ENCODE data around the gene FAM174C. TPM values are rescaled to one million over a fixed set of nuclear protein-coding genes. Genes with fewer than 3 reads are reported as not detected.

Gene FAM174C
- total RNA-seq, 1 donor from 2014 or later, result 57.6 TPM

DNA sequence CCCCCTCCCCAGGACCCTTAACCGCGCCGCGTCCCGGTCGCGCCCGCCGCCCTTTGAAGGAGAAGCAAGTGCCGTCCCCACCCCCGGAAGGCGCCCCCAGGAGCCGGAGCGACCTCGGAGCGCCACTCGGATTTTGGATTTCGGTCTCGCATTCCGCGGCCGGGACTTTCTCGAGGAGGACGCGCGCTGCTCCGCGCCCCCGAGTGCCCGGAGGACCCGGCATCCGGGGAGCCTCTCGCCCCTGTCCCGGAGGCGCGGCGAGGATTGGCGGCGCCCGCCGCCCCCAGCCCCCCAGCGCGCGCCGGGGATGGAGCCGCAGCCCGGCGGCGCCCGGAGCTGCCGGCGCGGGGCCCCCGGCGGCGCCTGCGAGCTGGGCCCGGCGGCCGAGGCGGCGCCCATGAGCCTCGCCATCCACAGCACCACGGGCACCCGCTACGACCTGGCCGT is 25.3 kb upstream of the FAM174C start:
- no peak for DNase-seq (ENCODE audit: low spot score)

DNA sequence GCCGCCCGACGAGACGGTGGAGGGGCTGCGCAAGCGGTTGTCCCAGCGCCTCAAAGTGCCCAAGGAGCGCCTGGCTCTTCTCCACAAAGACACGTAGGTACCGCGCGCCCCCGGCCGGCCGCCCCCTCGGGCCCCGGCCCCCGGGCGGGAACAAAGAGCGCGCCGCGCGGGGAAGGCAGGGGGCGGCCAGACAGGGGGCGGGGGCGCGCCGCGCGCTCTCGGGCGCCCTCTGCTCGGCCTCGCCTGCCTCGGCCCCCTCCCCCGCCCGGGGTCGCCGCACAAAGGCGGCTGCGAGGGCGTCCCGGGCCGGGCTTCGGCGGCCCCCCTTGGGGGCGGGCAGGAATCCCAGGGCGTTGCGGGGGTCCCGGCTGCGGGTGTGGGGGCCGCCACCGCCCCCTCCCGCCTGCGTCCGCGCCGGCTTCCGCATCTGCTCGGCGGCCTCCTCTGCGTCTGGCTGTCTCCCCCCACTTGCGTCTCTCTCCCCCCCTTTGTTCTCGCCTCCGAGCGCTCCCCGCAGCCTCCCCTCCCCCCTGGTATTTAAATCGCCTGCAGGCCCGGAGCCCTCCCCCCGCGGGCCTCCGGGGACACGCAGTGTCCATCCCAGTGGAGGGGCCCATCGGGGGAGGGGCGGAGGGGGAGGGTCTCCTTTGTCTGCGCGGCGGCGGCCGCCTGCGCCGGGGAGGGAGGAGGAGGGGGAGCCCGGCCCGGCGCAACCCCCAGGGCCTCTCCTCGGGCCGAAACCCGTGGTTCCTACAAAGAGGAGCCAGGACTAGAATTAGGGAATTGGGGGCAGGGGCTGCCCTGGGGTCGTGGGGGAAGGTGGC is 24.7 kb upstream of the FAM174C start:
- DNase-seq (ENCODE audit: low spot score), result no peak

DNA sequence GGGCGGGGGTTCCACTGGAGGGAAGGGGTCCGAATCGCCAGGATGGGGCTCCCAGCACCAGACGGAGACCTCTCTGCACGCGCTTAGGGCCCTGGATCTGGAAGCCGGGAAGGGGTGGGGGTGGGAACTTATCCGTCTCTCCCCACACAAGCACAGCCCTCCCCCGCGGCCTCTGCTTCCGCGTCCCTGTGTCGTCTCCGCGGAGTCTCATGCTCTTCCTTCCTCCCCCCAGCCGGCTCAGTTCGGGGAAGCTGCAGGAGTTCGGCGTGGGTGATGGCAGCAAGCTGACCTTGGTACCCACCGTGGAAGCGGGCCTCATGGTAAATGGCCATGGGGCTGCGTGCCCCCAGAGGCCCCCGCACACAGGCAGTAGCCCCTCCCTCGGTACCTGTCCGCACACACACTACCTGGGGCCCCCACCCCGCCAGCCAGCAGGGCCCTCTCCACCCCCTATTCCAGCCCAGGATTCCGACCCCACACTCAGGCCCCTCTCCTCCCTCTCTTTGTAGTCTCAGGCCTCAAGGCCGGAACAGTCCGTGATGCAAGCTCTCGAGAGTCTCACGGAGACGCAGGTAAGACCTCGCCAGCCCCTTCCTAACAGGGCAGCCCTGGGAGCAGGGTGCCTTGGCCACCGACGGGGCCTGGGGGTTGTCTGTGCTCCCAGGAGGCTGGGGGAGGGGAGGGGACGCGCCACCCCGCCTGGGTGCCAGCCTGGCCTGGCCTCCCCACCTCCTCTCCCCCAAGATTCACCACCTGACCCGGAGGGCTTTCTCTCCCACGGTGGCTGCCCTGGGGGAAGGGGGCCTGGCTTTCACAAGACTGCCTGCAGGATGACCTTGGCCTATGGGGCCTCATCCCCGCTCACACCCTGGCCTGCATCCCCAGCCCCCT is 23.8 kb upstream of the FAM174C start:
- DNase-seq (ENCODE audit: low spot score), result peak; percentile 78

DNA sequence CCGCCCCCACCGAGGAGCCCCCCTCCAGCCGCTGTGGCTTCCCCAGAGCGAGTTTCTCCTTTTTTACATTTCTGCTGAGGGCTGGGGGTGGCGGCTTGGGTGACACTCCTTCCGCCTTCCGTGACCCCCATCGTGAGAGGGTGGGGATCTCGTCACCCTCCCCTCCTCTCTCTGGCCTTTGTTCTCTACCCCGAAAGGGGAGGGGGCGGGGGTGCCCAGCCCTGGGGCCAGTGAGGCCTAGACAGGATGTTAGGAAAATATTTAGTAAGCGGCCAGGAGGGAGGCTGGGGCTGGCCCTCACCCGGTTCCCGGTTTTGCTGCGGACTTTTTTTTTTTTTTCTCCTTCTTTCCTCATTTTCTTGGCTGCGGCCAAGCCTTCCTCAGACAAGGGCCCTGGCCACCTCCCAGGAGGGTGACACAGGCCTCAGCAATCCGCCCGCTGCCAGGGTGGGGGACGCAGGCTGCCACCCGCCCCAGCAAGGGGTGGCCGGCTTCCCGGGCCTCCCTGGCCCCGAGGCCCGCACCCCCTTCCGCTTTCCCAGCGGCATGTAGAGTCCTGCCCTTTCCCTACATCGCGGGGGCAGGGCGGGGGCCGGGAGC is 23.0 kb upstream of the FAM174C start:
- peak; percentile 90 for DNase-seq (ENCODE audit: low spot score)

DNA sequence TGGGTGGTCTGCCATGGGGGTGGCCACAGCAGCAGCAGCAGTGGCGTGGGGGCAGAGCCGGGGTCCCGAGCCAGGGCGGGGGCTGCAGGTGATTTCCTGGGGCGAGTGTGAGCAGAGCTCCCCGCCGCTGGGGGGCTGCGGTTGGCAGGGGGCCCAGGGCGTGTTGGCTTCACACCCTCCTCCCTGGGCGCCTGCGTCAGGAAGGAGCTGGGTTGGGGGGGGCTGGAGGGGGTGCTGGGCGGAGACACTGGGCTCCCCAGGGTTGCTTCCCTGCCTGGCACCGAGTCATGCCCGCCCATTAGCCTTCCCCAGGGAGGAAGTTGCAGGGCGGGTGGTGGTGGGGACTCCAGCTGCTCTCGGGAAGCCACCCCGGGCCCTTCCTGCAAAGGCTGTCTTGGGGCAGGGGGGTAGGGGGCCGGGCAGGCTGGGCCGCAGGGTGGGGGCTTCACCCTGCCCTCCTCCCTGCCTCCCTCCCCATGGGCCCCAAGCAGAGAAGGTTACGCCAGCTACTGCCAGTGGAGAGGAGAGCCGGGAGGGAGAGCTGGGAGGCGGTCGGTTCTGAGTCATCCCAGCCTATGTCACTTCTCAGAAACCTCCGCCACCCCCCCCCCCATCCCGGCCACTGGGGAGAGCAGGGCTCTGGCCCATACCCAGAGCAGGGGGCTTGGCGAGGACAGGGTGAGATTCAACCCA is 22.4 kb upstream of the FAM174C start:
- DNase-seq (ENCODE audit: low spot score), result peak; percentile 91

DNA sequence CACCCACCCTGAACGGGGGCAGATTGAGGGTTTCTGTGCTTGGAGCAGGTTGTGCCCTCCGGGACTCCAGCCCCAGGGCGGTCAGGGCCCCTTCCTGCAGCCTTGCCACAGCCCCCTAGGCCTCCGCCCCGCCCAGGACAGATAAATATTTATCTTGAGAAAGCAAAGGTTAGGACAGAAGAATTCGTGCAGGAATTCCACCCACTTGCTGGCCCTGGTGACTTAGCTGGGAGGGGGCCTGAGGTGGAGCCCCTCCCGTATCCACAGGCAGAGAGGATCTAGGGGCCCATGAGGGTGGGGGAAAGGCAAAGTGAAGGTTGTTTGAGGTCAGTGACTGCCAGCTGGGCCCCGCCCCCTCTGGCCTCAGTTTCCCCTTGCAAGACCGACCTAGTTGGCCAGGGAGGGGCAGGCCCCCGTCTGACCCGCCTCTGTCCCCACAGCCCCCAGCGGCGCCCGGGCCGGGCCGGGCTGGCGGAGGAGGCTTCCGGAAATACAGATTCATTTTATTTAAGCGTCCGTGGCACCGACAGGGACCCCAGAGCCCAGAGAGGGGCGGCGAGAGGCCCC is 21.7 kb upstream of the FAM174C start:
- DNase-seq (ENCODE audit: low spot score), result no peak

DNA sequence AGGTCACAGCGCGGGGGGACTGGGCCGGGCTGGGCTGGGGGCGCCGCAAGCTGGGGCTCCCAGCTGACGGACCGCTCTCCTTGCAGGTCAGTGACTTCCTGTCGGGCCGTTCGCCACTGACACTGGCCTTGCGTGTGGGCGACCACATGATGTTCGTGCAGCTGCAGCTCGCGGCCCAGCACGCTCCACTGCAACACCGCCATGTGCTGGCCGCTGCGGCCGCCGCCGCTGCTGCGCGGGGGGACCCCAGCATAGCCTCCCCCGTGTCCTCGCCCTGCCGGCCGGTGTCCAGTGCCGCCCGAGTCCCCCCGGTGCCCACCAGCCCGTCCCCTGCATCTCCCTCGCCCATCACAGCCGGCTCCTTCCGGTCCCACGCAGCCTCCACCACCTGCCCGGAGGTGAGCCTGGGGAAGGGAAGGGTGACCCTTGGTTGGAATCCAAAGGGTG is 21.2 kb upstream of the FAM174C start:
- no peak for DNase-seq (ENCODE audit: low spot score)

DNA sequence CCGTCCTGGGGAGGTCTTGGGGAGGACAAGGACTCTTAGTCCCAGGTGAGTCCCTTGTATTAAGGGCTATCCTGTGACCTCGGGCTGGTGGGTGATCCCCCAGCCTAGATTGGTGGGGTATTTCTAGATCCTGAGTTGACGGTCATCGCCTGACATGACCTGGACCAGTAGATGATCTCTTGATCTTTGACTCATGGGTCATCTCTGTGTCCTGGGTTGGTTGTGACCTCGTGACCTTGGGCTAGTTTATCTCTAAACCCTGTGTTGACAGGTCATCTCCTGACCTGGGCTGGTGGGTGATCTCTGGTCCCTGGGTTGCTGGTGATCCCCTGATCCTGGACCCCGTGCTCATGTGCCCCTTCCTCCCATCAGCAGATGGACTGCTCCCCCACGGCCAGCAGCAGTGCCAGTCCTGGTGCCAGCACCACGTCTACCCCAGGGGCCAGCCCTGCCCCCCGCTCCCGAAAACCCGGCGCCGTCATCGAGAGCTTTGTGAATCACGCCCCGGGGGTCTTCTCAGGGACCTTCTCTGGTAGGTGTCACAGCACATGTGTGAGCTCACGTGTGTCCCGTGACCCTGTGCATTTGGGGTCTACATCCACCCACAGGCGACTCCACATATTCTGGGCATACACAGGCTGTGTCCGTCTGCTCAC is 20.7 kb upstream of the FAM174C start:
- DNase-seq (ENCODE audit: low spot score), result no peak

DNA sequence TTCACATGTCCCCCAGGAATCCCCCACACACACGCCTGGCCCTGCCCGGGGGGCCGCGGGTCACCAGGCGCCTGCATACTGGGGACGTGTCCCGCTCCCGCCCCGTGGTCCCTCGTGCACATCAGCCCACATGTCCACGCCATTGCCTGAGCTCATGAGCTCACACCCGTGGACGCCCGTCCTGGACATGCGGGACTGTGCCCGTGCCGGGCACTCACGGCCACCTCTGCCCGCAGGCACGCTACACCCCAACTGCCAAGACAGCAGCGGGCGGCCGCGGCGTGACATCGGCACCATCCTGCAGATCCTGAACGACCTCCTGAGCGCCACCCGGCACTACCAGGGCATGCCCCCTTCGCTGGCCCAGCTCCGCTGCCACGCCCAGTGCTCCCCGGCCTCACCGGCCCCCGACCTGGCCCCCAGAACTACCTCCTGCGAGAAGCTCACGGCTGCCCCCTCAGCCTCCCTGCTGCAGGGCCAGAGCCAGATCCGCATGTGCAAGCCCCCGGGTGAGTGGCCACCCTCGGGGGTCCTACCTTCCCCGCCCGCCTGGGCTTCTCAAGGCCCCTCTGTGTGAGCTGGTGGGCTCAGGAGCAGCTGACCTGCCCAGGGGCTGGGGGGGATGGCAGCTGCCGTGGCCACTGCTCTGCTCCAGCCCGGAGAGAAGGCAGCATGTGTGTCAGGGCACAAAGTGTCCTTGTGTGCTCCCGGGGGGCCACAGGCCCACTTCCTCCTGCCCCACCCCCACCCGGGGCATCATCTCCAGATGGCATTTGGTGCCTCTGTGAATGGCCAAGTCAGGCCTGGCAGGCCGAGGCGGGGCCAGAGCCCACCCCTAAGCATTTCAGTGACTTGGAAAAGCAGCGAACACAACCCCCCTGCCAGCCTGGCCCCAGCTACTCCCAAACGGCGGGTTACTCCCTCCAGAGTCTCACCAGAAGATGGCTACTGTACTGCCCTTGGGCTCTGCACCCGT is 19.9 kb upstream of the FAM174C start:
- DNase-seq (ENCODE audit: low spot score), result no peak

DNA sequence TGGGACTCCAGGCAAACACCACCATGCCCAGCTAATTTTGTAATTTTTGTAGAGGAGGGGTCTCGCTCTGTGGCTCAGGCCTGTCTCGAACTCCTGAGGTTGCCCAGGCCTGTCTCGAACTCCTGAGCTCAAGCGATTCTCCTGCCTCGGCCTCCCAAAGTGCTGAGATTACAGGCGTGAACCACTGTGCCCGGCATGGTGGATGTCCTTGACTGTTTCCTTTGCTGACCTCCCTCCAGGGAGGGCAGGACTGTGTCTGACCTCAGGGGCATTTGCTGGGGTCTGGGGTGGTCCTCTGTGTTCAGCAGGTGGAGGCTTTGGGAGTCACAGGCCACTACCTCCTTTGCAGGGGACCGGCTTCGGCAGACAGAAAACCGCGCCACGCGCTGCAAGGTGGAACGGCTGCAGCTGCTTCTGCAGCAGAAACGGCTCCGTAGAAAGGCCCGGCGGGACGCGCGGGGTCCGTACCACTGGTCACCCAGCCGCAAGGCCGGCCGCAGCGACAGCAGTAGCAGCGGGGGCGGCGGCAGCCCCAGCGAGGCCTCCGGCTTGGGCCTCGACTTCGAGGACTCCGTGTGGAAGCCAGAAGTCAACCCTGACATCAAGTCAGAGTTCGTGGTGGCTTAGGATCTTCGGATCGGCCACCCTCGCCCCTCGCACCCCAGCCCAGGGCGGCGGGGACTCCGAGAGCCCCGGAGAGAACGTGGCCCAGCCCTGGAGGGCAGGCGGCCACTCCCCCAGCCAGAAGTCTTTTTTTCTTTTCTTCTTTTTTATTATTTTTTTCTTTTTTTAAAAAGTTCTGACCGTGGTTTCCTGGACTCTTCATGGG is 18.5 kb upstream of the FAM174C start:
- no peak for DNase-seq (ENCODE audit: low spot score)

DNA sequence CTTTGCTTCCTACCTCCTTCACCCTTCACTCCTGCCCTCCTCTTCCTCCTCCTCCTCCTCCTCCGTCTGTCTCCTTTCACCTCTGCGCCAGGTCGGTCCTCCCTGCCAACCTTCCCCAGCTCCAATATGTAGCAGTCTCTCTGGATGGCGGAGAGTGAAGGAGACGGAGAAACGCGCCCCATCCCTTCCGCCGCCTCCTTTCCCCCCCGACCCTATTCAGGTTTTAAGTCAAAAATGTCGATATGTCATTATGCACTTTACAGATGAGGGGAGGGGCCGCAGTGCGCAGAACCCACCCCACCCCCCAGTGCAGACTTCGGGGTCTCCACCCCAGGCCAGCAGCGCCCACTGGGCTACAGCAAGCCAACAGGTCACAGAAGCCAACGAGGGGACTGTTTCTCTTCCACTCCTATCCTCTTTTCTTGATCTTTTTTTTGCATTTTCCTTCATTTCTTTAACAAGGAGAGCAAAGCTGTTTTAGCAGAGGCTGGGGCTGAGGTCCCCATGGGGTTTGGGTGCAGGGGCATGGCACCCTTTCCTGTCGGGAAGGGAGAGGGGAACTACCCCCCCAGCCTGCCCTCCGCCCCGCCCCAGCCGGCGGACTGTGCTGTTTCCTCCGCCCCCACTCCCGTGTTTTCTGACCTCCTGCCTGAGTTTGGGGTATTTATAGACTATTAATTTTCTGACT is 17.7 kb upstream of the FAM174C start:
- DNase-seq (ENCODE audit: low spot score), result no peak

DNA sequence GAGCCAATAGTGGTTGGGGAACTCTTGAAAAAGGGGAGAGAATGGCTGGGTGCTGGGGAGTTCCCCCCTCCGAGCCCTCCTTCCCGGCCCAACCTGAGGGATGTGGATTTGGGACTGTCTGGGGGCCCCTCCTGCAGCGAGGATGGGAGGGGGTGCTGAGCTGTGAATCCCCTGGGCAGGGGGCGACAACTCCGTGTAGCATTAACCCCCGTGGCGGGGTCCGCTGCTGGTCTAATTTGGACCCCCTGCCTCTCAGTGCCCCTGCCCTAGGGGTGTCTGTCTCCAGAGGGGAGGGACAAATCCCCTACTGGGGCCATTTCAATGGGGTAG is 17.2 kb upstream of the FAM174C start:
- no peak for DNase-seq (ENCODE audit: low spot score)

DNA sequence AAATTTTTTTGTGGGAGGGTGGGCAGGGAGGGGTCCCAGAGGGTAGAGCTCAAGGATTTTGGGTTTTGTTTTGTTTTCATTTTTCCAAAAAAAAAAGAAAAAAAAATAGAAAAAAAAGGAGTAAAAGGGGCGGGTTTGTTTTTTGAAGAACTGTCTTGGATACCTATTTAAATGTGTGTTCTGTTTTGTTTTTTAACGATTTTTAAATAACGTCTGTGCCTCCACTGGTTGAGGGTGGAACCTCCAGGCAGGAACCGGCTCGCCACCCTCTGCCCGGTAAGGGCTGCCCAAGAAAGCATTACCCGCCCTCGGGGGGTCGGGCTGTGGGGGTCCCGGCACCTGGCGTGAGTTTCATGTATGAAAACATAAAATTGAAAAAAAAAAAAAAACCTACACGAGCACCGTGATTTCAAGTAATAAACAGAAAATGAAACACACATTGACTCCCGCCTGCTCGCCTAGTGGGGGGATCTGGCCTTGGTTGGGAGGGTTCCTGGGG is 16.6 kb upstream of the FAM174C start:
- DNase-seq (ENCODE audit: low spot score), result no peak

DNA sequence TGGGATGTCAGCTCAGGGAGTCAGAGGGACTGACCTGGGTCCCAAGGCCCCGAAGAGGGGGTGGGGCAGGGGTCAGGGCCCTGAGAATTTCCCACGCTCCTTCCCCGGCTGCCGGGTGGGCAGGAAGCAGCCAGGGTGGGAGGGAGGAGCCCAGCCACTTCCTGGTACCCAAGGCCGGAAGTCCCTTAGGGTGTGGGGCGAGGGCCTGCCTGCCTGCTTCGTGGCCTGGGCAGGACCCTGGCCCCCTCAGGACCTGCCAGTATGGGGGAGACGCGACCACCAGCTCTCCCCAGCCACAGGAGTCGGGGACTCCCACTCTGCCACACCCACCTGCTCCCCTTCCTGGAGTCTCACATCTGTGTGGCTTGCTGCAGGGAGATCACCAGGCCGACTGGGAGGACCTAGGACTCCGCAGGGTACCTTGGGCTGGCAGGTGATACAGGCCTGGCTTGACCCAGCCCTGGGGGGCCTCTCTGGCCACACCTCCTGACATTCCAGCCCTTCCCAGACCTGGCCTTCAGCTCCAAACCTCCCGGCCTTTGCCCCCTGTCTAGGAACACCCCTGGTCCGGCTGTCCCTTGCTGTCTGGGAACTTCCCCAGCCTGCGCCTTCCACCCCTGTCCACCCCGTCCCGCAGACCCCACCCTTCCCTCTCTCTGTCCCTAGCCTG is 16.0 kb upstream of the FAM174C start:
- no peak for DNase-seq (ENCODE audit: low spot score)

DNA sequence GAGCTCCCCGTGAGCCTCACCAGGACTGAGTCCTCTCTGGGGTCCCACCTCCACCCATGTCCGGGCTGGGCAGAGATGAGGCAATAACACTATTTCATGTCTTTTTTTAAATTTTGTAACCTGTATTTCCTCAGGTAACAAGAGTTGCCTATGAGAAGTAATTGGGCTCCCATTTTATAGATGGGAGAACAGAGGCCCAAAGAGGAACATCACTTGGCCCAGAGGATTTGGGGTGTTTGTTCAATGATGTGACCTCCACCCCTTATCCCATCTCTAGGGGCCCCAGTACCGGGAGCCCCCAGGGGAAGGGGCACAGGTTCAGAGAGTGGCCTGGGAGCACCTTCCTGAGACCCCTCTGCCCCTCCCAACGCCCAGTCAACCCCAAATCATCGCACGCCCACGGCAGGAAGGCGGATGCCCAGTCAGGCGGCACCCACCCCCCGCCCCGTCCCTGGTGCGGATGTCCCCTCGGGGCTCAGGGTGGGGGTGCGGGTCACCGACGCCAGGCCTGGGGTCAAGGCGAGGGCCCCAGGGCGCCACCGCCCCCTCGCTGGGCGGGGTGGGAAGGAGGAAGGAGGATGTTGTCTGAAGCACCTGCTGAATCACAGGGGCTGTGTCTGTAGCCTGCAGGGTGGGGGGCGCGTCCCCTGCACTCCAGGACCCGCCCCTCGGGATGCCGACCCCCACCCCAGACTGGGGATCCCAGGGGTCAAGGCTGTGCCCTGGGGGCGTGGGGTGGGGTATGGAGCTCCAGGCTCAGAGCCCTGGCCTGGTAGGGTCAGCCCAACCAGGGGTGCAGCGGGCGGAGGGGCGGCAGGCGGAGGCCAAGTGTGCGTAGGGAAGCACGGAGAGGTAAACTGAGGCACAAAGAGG is 15.2 kb upstream of the FAM174C start:
- DNase-seq (ENCODE audit: low spot score), result no peak

DNA sequence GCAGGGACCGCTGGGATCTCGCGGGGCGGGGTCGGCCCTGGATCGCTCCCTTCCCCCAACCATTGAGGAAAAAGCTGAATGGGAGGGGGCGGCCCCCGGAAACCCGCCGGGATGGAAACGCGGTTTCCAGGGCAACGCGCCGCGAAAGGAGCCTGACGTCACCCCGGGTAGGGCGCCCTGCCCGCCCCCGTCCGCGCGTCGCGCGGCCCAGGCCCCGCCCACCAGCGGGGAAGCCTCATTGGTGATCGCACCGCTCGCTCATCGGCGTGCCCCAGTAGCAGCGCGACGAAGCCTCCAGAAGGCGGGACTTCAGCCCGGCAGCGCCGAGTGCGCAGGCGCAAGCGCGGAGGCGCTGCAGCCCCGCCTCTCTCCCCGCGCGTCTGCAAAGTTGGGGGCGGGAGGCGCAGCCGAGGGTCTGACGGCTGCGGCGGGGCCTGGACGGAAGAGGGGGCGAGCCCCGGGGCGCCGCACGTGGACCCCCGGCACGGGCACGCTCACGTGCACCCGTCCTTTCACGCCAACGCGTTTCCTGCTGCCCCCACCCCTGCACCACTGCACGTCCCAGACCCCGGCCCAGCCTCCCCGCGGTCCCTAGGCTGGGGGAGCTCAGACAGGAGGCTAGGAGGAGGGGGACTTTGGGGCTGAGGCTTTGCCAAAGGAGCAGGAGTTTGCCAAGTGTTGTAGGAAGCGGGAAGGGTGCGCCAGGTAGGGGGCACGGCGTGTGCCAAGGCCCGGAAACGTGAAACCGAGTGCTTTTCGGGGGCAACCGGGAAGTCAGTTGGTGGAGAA is 14.4 kb upstream of the FAM174C start:
- peak; percentile 97 for DNase-seq (ENCODE audit: low spot score)

Data from mucosa of gallbladder (tissue), 1 donor.